ENCODE data around the gene IL17REL. TPM values are rescaled to one million over a fixed set of nuclear protein-coding genes. Genes with fewer than 3 reads are reported as not detected.
A peak's percentile ranks its signal among the peaks of the same experiment; 100 is the strongest.

The IL17REL gene
- total RNA-seq, 6 donors from 2014 or later = 0.06 TPM; not detected in 5

DNA sequence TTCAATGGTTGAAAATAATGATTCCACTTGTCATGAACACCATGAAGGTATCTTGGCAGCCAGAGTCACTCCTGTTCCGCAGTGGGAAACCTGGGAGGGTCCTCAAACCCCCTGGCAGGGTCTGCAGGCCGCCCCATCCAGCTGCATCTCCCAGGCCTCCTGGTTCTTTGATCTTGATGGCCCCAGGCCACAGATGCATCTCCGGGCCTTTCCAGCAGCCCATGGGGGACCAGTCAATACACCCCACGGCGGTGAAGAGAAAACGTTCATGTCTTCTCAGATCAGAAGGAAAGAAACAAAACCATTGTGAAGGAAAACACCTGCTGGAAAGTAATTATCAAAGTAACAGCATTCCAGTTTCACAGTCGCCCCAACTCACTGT lies 47.3 kb upstream of the IL17REL start:
- TF ChIP-seq EP300 (IDR thresholded peaks at IDR 0.05) (no peak), POLR2AphosphoS5 (IDR thresholded peaks at IDR 0.05) (no peak), POLR2A (IDR thresholded peaks at IDR 0.05) (no peak)
- Histone ChIP-seq H3K4me3 (peak overlapping the region in 1 of 4 donors; percentile 2), H3K27ac (no peak overlapping the region), H3K9me3 (no peaks in the 10 kb centered on the region), H3K4me1 (peaks cover 9 to 37% (median 15%) of the 10 kb centered on the region in 4 donors), H3K36me3 (no peaks in the 10 kb centered on the region), H3K27me3 (peaks cover 0 to 11% (median 5%) of the 10 kb centered on the region in 4 donors)
- WGBS, 2 donors = 81 to 91% methylated on average over 7 of the region's 7 CpGs
- no peak for DNase-seq
- no peak for ATAC-seq (ENCODE audit: low FRiP score in 2 of 2)

DNA sequence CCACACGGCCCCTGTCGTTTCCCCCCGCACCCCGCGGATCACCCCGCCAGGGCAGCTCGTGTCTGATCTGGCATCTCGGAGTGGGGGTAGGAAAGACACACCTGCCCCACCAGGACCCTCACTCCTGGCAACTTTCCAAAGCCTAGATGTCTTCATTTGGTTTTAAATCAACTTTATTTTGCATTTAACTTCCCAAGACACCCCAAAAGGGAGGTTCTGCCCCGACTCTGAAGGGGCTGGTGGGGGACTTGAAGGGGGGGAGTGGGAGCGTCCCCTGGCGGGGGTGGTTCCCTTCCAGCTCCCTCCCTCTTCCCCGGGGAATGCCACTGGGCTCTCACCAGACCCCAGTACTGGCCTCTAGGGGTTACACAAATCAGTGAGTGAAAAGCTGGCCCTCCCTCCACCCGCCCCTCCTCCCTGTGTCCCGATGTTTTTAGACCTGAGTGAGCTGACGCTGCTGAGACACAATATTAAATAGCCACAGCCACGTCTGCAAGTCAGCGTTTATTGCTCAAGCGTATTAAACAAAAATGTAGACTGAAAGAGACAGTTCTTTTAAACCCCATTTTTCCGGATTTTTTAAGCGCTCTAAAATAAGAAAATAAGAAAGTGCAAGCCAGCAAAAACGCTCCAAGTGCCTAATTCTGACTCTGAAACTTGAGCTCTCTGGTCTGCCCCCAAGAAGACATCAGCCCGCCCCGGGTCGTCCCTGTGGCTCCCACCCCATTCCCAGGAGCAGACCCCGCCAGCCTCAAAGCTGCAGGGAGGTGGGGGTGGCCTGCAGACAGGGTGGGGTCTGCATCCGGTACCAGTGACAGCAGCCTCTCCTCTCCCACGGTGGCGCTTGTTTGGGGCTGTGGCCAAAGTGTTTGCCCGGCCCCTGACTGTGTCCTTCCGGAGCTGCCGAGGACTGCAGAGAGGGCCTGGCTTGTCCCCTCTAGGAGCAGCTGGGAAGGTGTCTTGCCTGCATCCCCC lies 46.6 kb upstream of the IL17REL start:
- Histone ChIP-seq H3K9me3 (no peaks in the 10 kb centered on the region), H3K27me3 (peaks cover 0 to 11% (median 5%) of the 10 kb centered on the region in 4 donors), H3K27ac (no peak overlapping the region), H3K36me3 (no peaks in the 10 kb centered on the region), H3K4me3 (peak overlapping the region in 3 of 4 donors; percentile 2 to 33 (median 2)), H3K4me1 (peaks cover 9 to 37% (median 15%) of the 10 kb centered on the region in 4 donors)
- no peak for TF ChIP-seq POLR2A (IDR thresholded peaks at IDR 0.05)
- TF ChIP-seq, protein P1, sequence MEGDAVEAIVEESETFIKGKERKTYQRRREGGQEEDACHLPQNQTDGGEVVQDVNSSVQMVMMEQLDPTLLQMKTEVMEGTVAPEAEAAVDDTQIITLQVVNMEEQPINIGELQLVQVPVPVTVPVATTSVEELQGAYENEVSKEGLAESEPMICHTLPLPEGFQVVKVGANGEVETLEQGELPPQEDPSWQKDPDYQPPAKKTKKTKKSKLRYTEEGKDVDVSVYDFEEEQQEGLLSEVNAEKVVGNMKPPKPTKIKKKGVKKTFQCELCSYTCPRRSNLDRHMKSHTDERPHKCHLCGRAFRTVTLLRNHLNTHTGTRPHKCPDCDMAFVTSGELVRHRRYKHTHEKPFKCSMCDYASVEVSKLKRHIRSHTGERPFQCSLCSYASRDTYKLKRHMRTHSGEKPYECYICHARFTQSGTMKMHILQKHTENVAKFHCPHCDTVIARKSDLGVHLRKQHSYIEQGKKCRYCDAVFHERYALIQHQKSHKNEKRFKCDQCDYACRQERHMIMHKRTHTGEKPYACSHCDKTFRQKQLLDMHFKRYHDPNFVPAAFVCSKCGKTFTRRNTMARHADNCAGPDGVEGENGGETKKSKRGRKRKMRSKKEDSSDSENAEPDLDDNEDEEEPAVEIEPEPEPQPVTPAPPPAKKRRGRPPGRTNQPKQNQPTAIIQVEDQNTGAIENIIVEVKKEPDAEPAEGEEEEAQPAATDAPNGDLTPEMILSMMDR (IDR thresholded peaks at IDR 0.05) = no peak
- no peak for TF ChIP-seq EP300 (IDR thresholded peaks at IDR 0.05)
- no peak for TF ChIP-seq POLR2AphosphoS5 (IDR thresholded peaks at IDR 0.05)
- DNase-seq (no peak), ATAC-seq (ENCODE audit: low FRiP score in 2 of 2) (no peak)
- WGBS, 2 donors = 19 to 26% methylated on average over 17 to 25 of the region's 31 CpGs

DNA sequence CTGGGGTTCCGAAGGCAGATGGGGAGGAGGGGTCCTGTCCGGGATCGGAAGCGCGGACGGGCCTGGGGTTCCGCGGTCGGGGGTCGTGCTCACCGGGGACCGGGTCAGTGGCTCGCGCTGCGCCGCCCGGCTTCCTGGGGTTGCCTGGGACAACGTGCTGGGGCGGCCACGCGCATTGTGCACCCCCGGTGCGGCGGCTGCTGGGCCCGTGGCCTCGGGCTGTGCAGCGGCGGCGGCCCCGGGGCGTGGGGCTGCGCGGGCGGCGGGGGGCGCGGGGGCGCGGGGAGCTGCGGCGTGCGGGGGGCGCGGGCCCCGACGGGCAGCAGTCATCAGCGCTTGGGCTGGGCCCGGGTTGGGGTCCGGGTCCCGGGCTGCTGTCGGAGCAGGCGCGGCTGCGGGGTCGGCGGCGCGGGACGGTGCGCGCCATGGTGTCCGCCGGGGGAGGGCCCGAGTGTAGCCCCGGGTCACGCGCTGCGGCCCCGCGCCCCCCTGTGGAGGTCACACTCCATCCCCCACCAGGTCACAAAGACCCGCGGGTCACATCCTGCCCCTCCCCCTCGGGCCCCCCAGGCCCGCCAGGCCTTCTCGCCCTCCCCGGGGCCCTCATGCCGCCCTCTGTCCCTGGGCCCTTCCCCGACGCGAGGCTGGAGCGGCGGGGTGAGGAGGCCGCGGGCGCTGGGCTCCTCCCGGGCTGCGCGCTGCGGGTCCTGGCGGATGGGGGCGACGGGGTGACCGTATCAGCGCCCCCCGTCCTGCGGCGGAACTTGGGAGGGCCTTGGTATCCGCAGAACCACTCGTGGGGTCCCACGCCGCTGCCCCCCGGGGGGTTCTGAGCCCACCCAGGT lies 45.7 kb upstream of the IL17REL start, which contains the start of gene TTLL8:
Gene TTLL8 (minus strand): TSS at position 238 of the 845 bp plus-strand sequence.
- Histone ChIP-seq H3K4me1 (peaks cover 9 to 37% (median 15%) of the 10 kb centered on the region in 4 donors), H3K9me3 (peaks cover 0 to 4% (median 0%) of the 10 kb centered on the region in 4 donors), H3K27ac (no peak within 1 kb of the TSS), H3K27me3 (peaks cover 0 to 11% (median 5%) of the 10 kb centered on the region in 4 donors), H3K36me3 (no peaks in the 10 kb centered on the region), H3K4me3 (peak within 1 kb of the TSS in 2 of 4 donors; percentile 2 to 33)
- no peak for TF ChIP-seq POLR2A (IDR thresholded peaks at IDR 0.05)
- no peak for TF ChIP-seq POLR2AphosphoS5 (IDR thresholded peaks at IDR 0.05)
- TF ChIP-seq, protein P1 (IDR thresholded peaks at IDR 0.05) = no peak
- TF ChIP-seq EP300 (IDR thresholded peaks at IDR 0.05) = no peak
- DNase-seq (peak in 1 of 2 donors; percentile 84), ATAC-seq (ENCODE audit: low FRiP score in 2 of 2) (no peak)
- 40 to 100% methylated on average over 1 to 8 of the region's 102 CpGs for WGBS, 2 donors

DNA sequence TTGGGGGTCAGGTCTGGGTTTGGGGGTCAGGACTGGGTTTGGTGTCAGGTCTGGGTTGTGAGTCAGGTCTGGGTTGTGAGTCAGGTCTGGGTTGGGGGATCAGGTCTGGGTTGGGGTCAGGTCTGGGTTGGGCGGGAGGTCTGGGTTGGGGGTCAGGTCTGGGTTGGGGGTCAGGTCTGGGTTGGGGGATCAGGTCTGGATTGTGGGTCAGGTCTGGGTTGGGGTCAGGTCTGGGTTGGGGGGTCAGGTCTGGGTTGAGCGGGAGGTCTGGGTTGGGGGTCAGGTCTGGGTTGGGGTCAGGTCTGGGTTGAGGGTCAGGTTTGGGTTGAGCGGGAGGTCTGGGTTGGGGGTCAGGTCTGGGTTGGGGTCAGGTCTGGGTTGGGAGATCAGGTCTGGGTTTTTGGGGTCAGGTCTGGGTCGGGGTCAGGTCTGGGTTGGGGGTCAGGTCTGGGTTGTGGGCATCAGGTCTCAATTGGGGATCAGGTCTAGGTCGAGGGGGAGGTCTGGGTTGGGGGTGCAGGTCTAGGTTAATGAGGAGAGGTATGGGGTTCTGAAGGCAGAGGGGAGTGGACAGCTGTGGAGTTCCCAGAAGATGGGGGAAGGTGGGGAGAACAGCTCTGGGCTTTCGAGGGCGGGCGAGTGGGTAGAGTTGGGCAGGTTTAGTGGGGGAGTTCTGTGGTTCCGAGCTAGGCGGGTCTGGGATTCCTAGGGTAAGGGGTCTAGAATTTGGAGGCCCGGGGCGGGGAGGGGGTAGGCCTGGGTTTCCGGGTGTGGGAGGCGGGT lies 44.9 kb upstream of the IL17REL start:
- H3K9me3 ChIP-seq = peaks cover 0 to 10% (median 0%) of the 10 kb centered on the region in 4 donors
- H3K4me3 ChIP-seq = no peak overlapping the region
- H3K27me3 ChIP-seq = peaks cover 0 to 11% (median 5%) of the 10 kb centered on the region in 4 donors
- 79 to 91% methylated on average over 10 to 13 of the region's 14 CpGs for WGBS, 2 donors
- no peak overlapping the region for H3K27ac ChIP-seq
- no peak for DNase-seq
- H3K36me3 ChIP-seq = no peaks in the 10 kb centered on the region
- H3K4me1 ChIP-seq = peaks cover 9 to 37% (median 15%) of the 10 kb centered on the region in 4 donors
- no peak for ATAC-seq (ENCODE audit: low FRiP score in 2 of 2)
- TF ChIP-seq, protein P1 (IDR thresholded peaks at IDR 0.05) = no peak
- TF ChIP-seq POLR2A (IDR thresholded peaks at IDR 0.05) = no peak
- no peak for TF ChIP-seq POLR2AphosphoS5 (IDR thresholded peaks at IDR 0.05)
- no peak for TF ChIP-seq EP300 (IDR thresholded peaks at IDR 0.05)
